Loucy (cell line): Measurements from ENCODE around the gene TBC1D3B.
"Not testable (repeated sequence)": the region's sequence is repeated elsewhere in the genome, so short reads cannot be mapped to it uniquely, and the experiment has no call there.

ENCODE experiments used
- EZH2phosphoT487 ChIP-seq: fragments of 200-600 bp; IDR thresholded peaks from 2 replicates; pipeline ENCODE4 v1.6.1; 2018; ENCODE audit warnings: antibody characterized with exemption, mild to moderate bottlenecking, moderate library complexity, borderline replicate concordance
- TF ChIP-seq, protein P1 (sequence below): fragments of 200-600 bp; sonication (generic); conservative IDR thresholded peaks from 2 replicates; pipeline ENCODE4 v1.5.1; 2014; ENCODE audit warnings: mild to moderate bottlenecking, antibody characterized with exemption, low read length

DNA sequence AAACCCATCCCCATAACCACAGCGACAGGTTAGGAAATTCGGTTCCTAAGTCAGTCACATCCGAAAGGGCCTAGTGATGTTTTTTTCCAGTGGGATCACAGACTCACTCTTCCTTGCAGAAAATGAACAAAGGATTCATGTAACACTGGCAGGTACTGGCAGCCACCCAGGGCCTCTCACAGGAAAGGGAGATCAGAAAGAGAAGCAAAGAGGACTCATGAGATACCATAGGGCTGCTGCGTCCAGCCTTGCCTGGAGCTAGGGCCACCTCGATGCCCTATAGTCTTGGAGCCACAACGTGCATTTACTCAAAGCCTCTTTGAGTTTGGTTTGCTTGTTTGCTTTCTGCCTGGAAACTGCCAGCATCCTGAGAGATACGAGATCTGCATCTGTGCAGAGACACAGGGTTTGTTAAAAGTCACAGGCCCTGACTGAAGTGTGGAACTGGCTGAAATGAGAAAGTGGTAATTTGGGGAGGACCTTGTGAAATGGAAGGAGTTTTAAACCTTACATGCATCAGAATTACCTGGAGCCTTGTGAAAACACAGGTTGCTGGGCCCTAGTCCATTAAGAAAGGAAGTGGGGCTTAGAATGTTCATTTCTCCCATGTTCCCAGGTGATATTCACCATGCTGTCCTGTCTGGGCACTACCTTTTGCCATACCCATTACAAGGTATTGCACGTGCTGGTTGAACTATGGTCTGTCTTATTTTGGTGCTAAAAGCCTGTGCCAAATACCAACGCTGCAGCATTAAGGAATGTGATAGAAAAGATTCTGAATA, 14.3 kb upstream of the TBC1D3B start:
- TF ChIP-seq, protein P1, sequence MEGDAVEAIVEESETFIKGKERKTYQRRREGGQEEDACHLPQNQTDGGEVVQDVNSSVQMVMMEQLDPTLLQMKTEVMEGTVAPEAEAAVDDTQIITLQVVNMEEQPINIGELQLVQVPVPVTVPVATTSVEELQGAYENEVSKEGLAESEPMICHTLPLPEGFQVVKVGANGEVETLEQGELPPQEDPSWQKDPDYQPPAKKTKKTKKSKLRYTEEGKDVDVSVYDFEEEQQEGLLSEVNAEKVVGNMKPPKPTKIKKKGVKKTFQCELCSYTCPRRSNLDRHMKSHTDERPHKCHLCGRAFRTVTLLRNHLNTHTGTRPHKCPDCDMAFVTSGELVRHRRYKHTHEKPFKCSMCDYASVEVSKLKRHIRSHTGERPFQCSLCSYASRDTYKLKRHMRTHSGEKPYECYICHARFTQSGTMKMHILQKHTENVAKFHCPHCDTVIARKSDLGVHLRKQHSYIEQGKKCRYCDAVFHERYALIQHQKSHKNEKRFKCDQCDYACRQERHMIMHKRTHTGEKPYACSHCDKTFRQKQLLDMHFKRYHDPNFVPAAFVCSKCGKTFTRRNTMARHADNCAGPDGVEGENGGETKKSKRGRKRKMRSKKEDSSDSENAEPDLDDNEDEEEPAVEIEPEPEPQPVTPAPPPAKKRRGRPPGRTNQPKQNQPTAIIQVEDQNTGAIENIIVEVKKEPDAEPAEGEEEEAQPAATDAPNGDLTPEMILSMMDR = not testable (repeated sequence)
- TF ChIP-seq EZH2phosphoT487 = not testable (repeated sequence)
